Lower lobe of right lung (tissue), 2 donors: Measurements from ENCODE around the gene HIRIP3. TPM values are rescaled to one million over a fixed set of nuclear protein-coding genes. Genes with fewer than 3 reads are reported as not detected.
"Not testable (repeated sequence)": the region's sequence is repeated elsewhere in the genome, so short reads cannot be mapped to it uniquely, and the experiment has no call there.

Source experiments
- ATAC-seq, 2 donors: fragments of 200-7000 bp; cut with Tn5 transposase; one replicate each; pipeline ENCODE4 v1.9.1; 2020 to 2022; ENCODE audit warnings: mild to moderate bottlenecking in 2 of 2, moderate library complexity in 2 of 2
- DNase-seq: peaks from one replicate; pipeline ENCODE4 v3.0.0-alpha.2; 2020
- H3K27ac ChIP-seq: fragments of 200-600 bp; one replicate; pipeline ENCODE4 v1.8.0; 2022
- H3K27me3 ChIP-seq: fragments of 200-600 bp; one replicate; pipeline ENCODE4 v1.8.0; 2022; ENCODE audit warnings: low read depth
- H3K36me3 ChIP-seq: fragments of 200-600 bp; one replicate; pipeline ENCODE4 v1.8.0; 2022; ENCODE audit warnings: mild to moderate bottlenecking
- H3K4me1 ChIP-seq: fragments of 200-600 bp; one replicate; pipeline ENCODE4 v1.8.0; 2022
- H3K4me3 ChIP-seq: fragments of 200-600 bp; one replicate; pipeline ENCODE4 v1.8.0; 2022; ENCODE audit warnings: mild to moderate bottlenecking
- H3K9me3 ChIP-seq: fragments of 200-600 bp; one replicate; pipeline ENCODE4 v1.8.0; 2022
- intact Hi-C: fragments of 100-400 bp; cut with DNase I; formaldehyde crosslinking; loops from one replicate; pipeline ENCODE4 v1.11.0; 2022
- total RNA-seq: library from RNA; stranded (reverse); fragmentation: NEBNext Ultra II Directional; extraction: Animal tissue kit (Norgen Biotek cat#: 25700); gene quantifications from one replicate; pipeline ENCODE4 v1.2.1, GENCODE V29; 2021
- TF ChIP-seq, protein P1 (sequence below): fragments of 200-600 bp; IDR thresholded peaks from one replicate; pipeline ENCODE4 v1.8.0; 2022; ENCODE audit warnings: antibody characterized with exemption, mild to moderate bottlenecking
- donor health status: DM: no; HTN: yes; CAD: no; lungs with severe emphysema.

Gene HIRIP3
- total RNA-seq, 1 donor from 2014 or later = 22.1 TPM

DNA sequence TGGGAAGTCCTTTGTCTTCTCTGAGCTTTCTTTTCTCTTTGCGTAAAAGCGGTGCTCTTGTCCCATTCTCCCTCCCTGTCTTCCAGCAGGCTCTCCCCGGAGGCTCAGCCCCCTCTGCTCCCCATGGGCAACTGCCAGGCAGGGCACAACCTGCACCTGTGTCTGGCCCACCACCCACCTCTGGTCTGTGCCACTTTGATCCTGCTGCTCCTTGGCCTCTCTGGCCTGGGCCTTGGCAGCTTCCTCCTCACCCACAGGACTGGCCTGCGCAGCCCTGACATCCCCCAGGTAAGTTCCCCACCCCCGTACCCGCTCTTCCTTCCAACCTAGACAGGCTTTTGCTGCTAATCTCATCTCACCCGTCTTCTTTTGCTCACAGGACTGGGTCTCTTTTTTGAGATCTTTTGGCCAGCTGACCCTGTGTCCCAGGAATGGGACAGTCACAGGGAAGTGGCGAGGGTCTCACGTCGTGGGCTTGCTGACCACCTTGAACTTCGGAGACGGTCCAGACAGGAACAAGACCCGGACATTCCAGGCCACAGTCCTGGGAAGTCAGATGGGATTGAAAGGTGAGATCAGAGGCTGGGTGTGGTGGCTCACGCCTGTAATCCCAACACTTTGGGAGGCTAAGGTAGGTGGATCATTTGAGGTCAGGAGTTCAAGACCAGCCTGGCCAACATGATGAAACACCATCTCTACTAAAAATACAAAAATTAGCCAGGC, 32.2 kb downstream of the HIRIP3 start:
- ATAC-seq (no peak), DNase-seq (no peak)
- Histone ChIP-seq H3K4me1 (peaks cover 18% of the 10 kb centered on the region), H3K4me3 (peak overlapping the region; percentile 64), H3K27ac (peak overlapping the region; percentile 90), H3K27me3 (no peaks in the 10 kb centered on the region), H3K36me3 (peaks cover 14% of the 10 kb centered on the region), H3K9me3 (no peaks in the 10 kb centered on the region)
- TF ChIP-seq, protein P1, sequence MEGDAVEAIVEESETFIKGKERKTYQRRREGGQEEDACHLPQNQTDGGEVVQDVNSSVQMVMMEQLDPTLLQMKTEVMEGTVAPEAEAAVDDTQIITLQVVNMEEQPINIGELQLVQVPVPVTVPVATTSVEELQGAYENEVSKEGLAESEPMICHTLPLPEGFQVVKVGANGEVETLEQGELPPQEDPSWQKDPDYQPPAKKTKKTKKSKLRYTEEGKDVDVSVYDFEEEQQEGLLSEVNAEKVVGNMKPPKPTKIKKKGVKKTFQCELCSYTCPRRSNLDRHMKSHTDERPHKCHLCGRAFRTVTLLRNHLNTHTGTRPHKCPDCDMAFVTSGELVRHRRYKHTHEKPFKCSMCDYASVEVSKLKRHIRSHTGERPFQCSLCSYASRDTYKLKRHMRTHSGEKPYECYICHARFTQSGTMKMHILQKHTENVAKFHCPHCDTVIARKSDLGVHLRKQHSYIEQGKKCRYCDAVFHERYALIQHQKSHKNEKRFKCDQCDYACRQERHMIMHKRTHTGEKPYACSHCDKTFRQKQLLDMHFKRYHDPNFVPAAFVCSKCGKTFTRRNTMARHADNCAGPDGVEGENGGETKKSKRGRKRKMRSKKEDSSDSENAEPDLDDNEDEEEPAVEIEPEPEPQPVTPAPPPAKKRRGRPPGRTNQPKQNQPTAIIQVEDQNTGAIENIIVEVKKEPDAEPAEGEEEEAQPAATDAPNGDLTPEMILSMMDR = no peak
- intact Hi-C loops = no loop called here

DNA sequence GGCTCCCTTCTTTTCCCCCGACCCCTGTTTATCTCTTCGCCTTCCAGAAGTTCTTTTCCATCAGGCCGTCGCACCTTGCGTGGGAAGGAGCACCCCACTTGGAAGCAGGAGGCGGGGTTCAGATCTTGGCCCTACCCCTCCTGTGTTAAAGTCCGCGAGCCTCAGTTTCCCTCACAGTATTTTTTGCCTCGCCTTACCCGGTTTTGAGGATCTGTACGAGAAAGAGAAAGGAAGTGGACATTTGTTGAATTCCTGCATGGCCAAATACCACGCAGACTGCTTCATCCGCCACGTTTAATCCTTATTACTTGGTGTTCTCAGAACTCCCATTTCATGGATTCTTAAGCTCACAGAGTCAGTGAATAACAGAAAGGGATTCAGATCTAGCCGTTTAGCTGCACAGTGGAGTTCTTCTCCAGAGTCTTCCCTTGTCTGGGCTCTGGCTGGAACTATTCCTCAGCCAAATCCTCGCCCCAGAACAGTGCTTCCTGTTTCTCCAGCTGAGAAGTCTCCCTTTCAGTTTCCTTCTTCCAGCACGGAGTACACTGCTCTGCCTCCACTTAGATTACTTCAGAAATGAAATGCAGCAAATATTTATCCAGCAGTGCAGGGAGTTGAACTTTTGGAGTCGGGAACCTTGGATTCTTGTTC, 32.9 kb downstream of the HIRIP3 start:
- ATAC-seq (peak; percentile 68 to 74), DNase-seq (no peak)
- H3K4me3 ChIP-seq = peak overlapping the region; percentile 64

DNA sequence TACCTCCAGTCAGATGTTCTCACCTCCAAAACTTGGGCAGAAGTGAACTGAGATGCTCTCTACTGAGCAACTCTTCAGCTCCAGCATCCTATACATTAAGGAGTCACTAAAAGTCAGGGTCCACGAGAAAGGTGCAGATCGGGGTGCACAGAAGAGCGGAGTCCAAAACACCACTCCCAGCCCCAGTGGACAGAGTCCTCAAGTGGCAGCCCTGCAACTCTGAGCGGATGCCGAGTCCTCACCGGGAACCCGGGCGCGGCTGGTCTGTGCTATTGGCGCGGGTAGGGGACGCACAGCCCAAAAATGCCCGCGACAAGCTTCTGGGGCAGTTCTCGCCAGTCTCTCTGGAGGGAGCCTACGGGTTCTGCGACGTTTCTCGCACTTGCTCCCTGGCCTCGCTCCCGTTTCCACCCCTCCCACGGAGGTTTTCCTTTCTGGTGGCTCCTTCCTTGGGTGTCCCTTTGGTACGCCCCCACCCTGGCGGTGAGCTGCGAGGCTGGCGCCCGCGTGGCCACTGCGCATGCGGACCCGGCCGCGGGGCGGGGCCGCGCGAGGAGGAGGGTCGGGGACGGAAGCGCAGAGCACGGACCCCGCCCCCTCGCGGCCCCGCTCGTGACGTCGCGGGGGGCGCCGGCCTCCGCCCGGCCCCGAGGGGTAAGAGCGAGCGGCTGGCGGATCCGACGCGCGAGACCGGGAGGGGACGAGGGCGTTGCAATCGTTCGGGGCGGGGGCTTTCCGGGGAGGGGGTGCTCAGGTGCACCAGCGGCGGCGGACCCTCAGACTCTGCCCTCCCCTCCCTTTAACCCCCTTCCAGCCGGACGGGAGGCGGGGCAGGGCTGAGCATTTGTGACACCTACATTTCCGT, 33.7 kb downstream of the HIRIP3 start, which contains the start of gene TMEM219:
TSS of gene TMEM219 (plus strand) at position 601 of the 865 bp plus-strand sequence. CDS start 1,065 bp downstream, outside the sequence.
- intact Hi-C loops = no loop called here
- TF ChIP-seq, protein P1 = peak; percentile 48
- H3K4me3 ChIP-seq = peak within 1 kb of the TSS; percentile 64
- H3K4me1 ChIP-seq = peaks cover 18% of the 10 kb centered on the region
- H3K9me3 ChIP-seq = no peaks in the 10 kb centered on the region
- peak; percentile 98 to 99 for ATAC-seq
- peak within 1 kb of the TSS; percentile 90 for H3K27ac ChIP-seq
- peaks cover 1% of the 10 kb centered on the region for H3K36me3 ChIP-seq
- no peaks in the 10 kb centered on the region for H3K27me3 ChIP-seq
- DNase-seq = peak; percentile 93

More for the DNA sequence above, 32.9 kb downstream of the HIRIP3 start:
- Histone ChIP-seq H3K27ac (peak overlapping the region; percentile 90), H3K9me3 (no peaks in the 10 kb centered on the region), H3K27me3 (no peaks in the 10 kb centered on the region), H3K36me3 (peaks cover 8% of the 10 kb centered on the region), H3K4me1 (peaks cover 18% of the 10 kb centered on the region)
- TF ChIP-seq, protein P1 = no peak
- intact Hi-C loops = no loop called here

DNA sequence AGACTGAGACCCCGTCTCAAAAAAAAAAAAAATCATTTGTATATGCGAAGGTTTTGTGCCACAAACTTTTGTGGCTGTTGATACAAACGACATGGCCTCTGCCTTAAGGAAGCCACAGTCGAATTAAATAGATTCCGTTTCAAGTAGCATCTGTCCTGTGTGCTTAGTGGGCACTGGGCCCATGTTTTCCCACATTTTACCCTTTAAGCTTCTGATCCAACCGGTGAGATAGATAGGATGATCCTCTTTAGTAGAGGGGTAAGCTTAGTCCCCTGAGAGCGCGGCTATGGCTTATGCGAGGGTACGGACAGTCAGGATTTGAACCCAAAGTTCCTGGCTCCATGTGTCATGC, 34.3 kb downstream of the HIRIP3 start:
- no peak for ATAC-seq
- DNase-seq = no peak
- no peaks in the 10 kb centered on the region for H3K27me3 ChIP-seq
- H3K36me3 ChIP-seq = no peaks in the 10 kb centered on the region
- H3K4me3 ChIP-seq = peak overlapping the region; percentile 64
- peak overlapping the region; percentile 90 for H3K27ac ChIP-seq
- H3K9me3 ChIP-seq = no peaks in the 10 kb centered on the region
- TF ChIP-seq, protein P1 = no peak
- intact Hi-C loops = no loop called here
- H3K4me1 ChIP-seq = peaks cover 18% of the 10 kb centered on the region

DNA sequence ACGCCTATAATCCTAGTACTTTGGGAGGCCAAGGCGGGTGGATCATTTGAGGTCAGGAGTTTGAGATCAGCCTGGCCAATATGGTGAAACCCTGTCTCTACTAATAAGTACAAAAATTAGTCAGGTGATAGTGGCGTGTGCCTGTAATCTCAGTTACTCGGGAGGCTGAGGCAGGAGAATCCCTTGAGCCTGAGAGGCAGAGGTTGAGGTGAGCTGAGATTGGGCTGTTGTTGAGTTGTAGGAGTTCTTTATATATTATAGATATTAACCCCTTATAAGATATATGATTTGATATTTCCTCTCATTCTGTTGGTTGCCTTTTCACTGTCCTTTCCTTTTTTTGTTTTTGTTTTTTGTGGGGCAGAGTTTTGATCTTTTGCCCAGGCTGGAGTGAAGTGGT, 35.6 kb downstream of the HIRIP3 start:
- H3K36me3 ChIP-seq, H3K9me3 ChIP-seq, H3K27me3 ChIP-seq, intact Hi-C loops, H3K4me3 ChIP-seq, H3K27ac ChIP-seq, DNase-seq, ATAC-seq: not testable (repeated sequence)
- H3K4me1 ChIP-seq = peaks cover 18% of the 10 kb centered on the region
